ENCODE results near the gene TRIO.

TRIO gene

GRCh38 chr5:14489643-14490042 lies 346.5 kb downstream of the TRIO start:
- TF ChIP-seq, protein P1, sequence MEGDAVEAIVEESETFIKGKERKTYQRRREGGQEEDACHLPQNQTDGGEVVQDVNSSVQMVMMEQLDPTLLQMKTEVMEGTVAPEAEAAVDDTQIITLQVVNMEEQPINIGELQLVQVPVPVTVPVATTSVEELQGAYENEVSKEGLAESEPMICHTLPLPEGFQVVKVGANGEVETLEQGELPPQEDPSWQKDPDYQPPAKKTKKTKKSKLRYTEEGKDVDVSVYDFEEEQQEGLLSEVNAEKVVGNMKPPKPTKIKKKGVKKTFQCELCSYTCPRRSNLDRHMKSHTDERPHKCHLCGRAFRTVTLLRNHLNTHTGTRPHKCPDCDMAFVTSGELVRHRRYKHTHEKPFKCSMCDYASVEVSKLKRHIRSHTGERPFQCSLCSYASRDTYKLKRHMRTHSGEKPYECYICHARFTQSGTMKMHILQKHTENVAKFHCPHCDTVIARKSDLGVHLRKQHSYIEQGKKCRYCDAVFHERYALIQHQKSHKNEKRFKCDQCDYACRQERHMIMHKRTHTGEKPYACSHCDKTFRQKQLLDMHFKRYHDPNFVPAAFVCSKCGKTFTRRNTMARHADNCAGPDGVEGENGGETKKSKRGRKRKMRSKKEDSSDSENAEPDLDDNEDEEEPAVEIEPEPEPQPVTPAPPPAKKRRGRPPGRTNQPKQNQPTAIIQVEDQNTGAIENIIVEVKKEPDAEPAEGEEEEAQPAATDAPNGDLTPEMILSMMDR (IDR thresholded peaks at IDR 0.05; ENCODE audit: low read depth, low read length), result no peak
- H3K4me3 ChIP-seq (replicated peaks in 1 of 2; ENCODE audit: low read depth in 2 of 2, low read length in 2 of 2), result no peak overlapping the region
- no peak for DNase-seq (ENCODE audit: low read depth in 2 of 2)

GRCh38 chr5:14490309-14490711 lies 347.2 kb downstream of the TRIO start:
- TF ChIP-seq, protein P1 (IDR thresholded peaks at IDR 0.05; ENCODE audit: low read depth, low read length), result no peak
- DNase-seq (ENCODE audit: low read depth in 2 of 2), result no peak
- no peak overlapping the region for H3K4me3 ChIP-seq (replicated peaks in 1 of 2; ENCODE audit: low read depth in 2 of 2, low read length in 2 of 2)

- peak; percentile 71 to 82 for DNase-seq (ENCODE audit: low read depth in 2 of 2)
- TF ChIP-seq, protein P1 (IDR thresholded peaks at IDR 0.05; ENCODE audit: low read depth, low read length), result no peak
- no peak overlapping the region for H3K4me3 ChIP-seq (replicated peaks in 1 of 2; ENCODE audit: low read depth in 2 of 2, low read length in 2 of 2)
Observed at GRCh38 chr5:14491015-14491915, 348.1 kb downstream of the TRIO start.

DNA sequence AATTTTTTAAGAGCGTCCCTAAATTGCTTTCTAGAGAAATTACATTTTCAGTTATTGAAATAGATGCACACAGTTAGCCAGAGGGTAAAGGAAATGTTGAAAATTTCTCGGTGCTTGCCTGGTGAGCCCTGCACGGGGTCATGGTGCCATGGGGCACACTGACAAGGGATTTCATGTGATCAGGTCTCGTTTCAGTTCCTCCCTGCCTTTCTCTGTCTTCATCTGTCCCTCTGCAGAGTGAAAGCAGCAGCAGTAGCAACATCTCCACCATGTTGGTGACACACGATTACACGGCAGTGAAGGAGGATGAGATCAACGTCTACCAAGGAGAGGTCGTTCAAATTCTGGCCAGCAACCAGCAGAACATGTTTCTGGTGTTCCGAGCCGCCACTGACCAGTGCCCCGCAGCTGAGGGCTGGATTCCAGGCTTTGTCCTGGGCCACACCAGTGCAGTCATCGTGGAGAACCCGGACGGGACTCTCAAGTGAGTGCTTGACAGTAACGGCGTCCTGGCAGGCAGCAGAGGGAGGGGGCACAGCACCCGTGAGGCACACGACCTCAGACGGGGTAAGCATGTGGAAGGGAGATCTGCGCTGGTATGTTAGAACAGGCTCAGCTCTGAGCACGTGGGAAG lies 349.3 kb downstream of the TRIO start:
- H3K4me3 ChIP-seq (replicated peaks in 1 of 2; ENCODE audit: low read depth in 2 of 2, low read length in 2 of 2), result no peak overlapping the region
- TF ChIP-seq, protein P1 (IDR thresholded peaks at IDR 0.05; ENCODE audit: low read depth, low read length), result no peak
- DNase-seq (ENCODE audit: low read depth in 2 of 2), result no peak

- no peak for DNase-seq (ENCODE audit: low read depth in 2 of 2)
- TF ChIP-seq, protein P1 (IDR thresholded peaks at IDR 0.05; ENCODE audit: low read depth, low read length), result no peak
- H3K4me3 ChIP-seq (replicated peaks in 1 of 2; ENCODE audit: low read depth in 2 of 2, low read length in 2 of 2), result no peak overlapping the region
Observed at GRCh38 chr5:14495301-14495700, 352.2 kb downstream of the TRIO start.

GRCh38 chr5:14497311-14497710 lies 354.2 kb downstream of the TRIO start:
- DNase-seq (ENCODE audit: low read depth in 2 of 2), result no peak
- no peak overlapping the region for H3K4me3 ChIP-seq (replicated peaks in 1 of 2; ENCODE audit: low read depth in 2 of 2, low read length in 2 of 2)
- TF ChIP-seq, protein P1 (IDR thresholded peaks at IDR 0.05; ENCODE audit: low read depth, low read length), result no peak

All from cardiac fibroblast (primary cell).